GM12872 (cell line): ENCODE results near the gene LYZ.

Experiments
- TF ChIP-seq, protein P1 (sequence below): IDR thresholded peaks from 3 replicates; pipeline ENCODE4 v1.5.1; 2011; ENCODE audit warnings: low read depth, mild to moderate bottlenecking, low read length, moderate library complexity; ENCODE audit not compliant: insufficient read depth

The LYZ gene

DNA sequence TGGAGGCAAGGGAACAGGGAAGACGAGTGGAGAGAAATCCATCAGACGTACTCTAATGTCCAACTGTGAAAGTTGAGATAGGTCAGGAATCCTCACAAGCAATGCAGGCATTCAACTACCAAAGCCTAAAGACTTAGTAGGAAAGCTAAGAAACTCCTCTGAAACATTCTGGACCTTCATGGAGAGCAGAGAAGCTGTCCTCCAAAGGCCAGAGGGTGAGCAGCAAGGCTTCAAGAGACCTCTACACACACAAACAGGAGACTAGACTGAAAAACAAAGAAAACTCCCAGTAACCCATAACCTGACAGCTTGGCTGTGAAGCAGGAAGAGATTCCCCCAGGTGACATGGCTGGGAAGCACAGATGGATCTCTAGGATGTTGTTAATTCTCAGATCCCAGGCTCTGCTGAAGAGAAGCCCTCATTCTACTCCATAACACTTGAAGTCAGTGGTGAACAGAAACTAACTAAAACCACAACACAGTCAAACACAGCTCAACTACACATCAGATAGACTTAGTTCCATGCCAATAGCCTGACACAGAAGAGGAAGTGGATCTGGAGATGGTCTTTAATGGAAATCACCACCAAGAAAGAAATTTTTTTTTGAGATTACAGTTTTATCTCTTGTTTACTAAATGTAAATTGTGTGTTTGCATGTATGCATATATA lies 23.2 kb upstream of the LYZ start:
- TF ChIP-seq, protein P1, sequence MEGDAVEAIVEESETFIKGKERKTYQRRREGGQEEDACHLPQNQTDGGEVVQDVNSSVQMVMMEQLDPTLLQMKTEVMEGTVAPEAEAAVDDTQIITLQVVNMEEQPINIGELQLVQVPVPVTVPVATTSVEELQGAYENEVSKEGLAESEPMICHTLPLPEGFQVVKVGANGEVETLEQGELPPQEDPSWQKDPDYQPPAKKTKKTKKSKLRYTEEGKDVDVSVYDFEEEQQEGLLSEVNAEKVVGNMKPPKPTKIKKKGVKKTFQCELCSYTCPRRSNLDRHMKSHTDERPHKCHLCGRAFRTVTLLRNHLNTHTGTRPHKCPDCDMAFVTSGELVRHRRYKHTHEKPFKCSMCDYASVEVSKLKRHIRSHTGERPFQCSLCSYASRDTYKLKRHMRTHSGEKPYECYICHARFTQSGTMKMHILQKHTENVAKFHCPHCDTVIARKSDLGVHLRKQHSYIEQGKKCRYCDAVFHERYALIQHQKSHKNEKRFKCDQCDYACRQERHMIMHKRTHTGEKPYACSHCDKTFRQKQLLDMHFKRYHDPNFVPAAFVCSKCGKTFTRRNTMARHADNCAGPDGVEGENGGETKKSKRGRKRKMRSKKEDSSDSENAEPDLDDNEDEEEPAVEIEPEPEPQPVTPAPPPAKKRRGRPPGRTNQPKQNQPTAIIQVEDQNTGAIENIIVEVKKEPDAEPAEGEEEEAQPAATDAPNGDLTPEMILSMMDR = no peak

DNA sequence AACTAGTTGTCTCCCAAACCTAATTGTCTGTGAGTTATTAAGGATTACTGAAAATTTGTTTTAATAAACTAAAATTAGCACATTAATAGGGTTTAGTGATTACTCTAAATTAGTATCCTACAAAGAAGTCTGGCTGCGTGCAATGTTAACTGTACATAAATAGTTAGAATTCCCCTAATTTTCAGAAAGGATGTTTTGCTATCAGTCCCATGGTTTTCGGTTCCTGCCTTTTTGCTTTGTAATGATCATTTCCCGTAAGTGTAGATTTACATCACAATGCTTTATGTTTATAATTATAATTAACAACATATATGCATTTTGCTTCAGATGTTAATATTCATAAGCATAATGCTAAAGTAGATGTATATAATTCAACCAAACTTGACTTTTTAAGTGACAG lies 19.8 kb upstream of the LYZ start:
- TF ChIP-seq, protein P1 = no peak

DNA sequence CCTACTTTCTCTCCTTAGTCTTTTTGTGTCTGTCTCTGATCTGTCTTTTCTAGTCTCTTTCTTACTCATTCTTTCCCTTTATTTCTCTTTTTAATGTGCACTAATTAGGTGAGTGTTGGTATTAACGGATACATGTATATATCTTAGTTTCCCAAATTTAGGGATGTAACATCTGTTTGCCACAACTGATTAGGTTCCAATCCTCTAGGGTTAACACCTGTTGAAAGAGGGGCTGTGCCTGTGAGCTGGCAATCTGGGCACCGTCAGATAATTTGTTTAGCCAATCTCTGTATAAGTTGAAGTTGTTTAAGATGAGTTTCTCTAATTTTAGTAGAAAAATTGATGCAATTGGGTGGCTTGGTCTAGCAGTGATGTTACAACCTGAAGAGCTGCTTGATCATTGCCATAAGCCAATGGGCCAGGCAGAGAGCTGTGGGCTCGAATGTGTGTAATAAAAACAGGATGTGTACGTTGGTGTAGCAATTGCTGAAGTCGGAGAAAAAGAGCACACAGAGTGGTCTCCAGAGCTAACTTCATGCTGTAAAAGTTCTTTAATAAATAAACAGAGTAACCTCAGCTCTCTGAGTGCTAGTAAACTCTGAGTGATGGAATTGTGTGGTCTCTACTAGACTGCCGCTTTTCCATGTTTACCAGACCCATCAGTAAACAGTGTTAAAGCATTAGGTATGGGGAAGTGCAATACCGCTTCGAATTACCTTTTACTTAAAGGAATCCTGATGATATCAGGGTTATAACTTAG lies 18.3 kb upstream of the LYZ start:
- TF ChIP-seq, protein P1 = no peak

DNA sequence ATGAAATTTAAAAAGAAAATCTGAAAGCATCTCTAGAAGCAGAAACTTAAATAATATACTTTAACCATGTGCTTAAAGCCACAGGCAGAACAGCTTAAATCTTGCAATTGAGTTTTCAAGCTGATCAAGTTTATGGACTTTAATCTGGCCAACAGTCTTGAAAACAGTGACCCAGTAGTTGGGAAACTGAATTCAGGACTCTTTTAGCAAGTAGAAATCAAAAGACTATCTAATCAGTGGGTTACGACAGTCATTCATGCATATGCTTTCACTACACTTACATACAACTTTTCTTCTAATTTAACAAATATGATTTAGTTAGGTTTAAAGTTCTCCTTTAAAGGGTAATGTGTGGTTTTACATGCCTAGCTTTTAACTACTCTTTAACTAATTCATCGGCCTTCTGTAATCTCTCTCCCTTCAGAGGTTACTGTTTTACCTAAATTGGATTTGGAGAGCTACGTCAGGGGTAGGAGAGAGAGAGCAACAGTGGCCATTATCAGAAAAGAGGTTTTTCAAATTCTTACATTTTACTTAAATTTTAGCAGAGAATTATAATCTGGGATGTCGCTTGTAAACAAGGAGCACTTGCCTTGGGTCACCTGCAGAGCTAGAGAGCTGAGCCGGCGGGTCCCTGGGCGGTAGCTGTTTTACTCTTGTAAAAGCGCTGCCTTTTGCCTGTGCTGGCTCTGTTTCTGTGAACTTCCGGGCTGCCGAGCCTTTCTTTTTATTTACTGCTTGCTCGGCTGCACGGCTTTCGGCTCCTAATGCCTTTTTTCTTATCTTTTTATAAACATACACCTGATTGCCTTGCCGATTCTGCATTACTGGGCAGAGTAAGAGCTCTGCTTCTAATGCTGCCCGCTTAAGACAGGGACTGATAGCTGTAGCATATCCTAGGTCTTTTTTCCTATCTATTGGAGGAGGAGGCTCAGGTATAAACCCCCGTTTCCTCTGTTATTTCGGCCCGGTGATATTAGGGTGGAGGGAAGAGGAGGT lies 17.4 kb upstream of the LYZ start:
- TF ChIP-seq, protein P1 = no peak

DNA sequence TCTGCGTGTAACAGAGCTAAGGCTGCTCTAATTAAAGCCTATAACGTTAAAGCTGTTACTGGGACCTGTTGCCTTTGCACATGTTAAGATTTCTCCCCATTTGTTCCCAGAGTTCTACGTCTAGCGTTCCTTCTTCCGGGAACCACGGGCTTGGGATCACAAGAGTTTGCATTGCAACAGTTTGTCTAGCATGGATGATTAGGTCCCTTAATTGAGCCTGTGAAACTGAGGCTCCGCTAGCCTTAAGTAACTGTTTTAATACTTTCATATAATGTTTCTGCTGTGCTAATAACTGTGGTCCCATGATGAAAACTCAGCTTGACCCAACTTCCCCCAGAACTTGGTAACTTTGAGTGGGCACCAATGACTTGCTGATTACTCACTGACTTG lies 16.7 kb upstream of the LYZ start:
- TF ChIP-seq, protein P1 = no peak

DNA sequence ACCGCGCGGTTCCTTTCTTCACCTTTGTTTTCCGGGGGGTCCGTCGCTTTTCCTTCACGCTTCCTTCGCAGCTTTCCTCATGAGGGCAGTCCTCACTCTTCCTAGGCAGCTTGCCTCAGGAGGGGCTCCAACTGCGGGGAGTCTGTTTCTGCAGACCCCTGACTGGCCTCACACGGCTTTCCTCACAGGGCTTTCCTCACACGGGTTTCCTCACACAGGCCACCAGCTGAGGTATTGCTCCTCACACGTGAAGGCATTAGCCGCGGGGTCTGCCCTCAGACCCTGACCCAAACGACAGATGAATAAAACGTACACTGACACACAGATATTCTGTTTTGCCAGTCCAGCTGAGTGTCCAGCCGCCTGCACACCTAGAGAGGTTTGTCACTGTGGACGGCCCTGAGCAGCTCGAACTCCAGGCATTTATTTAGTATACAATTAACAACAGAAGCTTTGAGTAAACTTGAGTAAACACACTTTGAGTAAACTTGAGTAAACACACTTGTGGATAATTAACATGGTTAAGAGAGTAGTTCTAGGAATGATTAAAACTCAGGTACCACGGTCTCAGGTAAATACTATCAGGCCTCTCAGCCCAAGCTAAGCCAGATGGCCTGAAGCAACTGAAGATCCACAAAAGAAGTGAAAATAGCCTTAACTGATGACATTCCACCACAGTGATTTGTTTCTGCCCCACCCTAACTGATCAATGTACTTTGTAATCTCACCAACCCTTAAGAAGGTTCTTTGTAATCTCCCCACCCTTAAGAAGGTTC lies 16.1 kb upstream of the LYZ start:
- TF ChIP-seq, protein P1 = no peak
